BLaER1 treated with 17β-estradiol and CSF1 and Interleukin-3, amounts not matched to agents 10 nM and 100 nM (cell line): Measurements from ENCODE around the gene IDI2.
"Not testable (repeated sequence)": the region's sequence is repeated elsewhere in the genome, so short reads cannot be mapped to it uniquely, and the experiment has no call there.

ENCODE experiments used
- H3K27ac ChIP-seq, 11 experiments: shearing (Covaris generic); formaldehyde crosslinking; 2 replicates each; pipeline ENCODE4 v1.8.1; 2022
- H3K27me3 ChIP-seq, 11 experiments: shearing (Covaris generic); formaldehyde crosslinking; 2 replicates each; pipeline ENCODE4 v1.8.1; 2022
- H3K36me3 ChIP-seq, 11 experiments: shearing (Covaris generic); formaldehyde crosslinking; 2 replicates each; pipeline ENCODE4 v1.8.1; 2022
- H3K4me1 ChIP-seq, 10 experiments: shearing (Covaris generic); formaldehyde crosslinking; 2 replicates each; pipeline ENCODE4 v1.8.1; 2022
- H3K4me2 ChIP-seq, 11 experiments: shearing (Covaris generic); formaldehyde crosslinking; 2 replicates each; pipeline ENCODE4 v1.8.1; 2022
- H3K4me3 ChIP-seq, 10 experiments: shearing (Covaris generic); formaldehyde crosslinking; 2 replicates each; pipeline ENCODE4 v1.8.1; 2022
- H3K9ac ChIP-seq, 11 experiments: shearing (Covaris generic); formaldehyde crosslinking; 2 replicates each; pipeline ENCODE4 v1.8.1; 2022
- H3K9me3 ChIP-seq, 11 experiments: shearing (Covaris generic); formaldehyde crosslinking; replicated peaks in 1 of 11; 2 replicates each; pipeline ENCODE4 v1.8.1; 2022
- H4K20me1 ChIP-seq, 11 experiments: shearing (Covaris generic); formaldehyde crosslinking; 2 replicates each; pipeline ENCODE4 v1.8.1; 2022
- Cebpa-rat ChIP-seq, 11 experiments: shearing (Covaris generic); IDR thresholded peaks; 2 replicates each; pipeline ENCODE4 v1.8.1; 2022

The IDI2 gene

GRCh38 chr10:1010703-1011102 lies 15.0 kb downstream of the IDI2 start:
- Histone ChIP-seq H4K20me1 (peaks cover 0 to 99% (median 76%) of the 10 kb centered on the region in 11 experiments; a peak in 21 of 22 replicates), H3K4me3 (no peak overlapping the region), H3K27ac (no peak overlapping the region), H3K4me2 (no peak overlapping the region), H3K9ac (no peak overlapping the region), H3K4me1 (no peaks in the 10 kb centered on the region; a peak in 1 of 20 replicates), H3K27me3 (no peaks in the 10 kb centered on the region), H3K36me3 (peaks cover 96 to 100% (median 99%) of the 10 kb centered on the region in 11 experiments), H3K9me3 (no peaks in the 10 kb centered on the region)
- no peak for TF ChIP-seq Cebpa-rat (IDR thresholded peaks at IDR 0.05)

- Histone ChIP-seq H3K36me3 (peaks cover 98 to 100% (median 100%) of the 10 kb centered on the region in 11 experiments), H4K20me1 (peaks cover under 1 to 99% (median 82%) of the 10 kb centered on the region in 11 experiments; a peak in 20 of 22 replicates)
- not testable (repeated sequence) for H3K27me3 ChIP-seq, H3K4me3 ChIP-seq, H3K9ac ChIP-seq, H3K4me2 ChIP-seq, H3K9me3 ChIP-seq, H3K27ac ChIP-seq, H3K4me1 ChIP-seq
Measured at GRCh38 chr10:1009947-1010346, 15.7 kb downstream of the IDI2 start.

- H3K36me3 ChIP-seq, result peaks cover 98 to 100% (median 100%) of the 10 kb centered on the region in 11 experiments
Measured at GRCh38 chr10:1009071-1009494, 16.6 kb downstream of the IDI2 start.

GRCh38 chr10:1007583-1007982 lies 18.1 kb downstream of the IDI2 start:
- no peak for TF ChIP-seq Cebpa-rat (IDR thresholded peaks at IDR 0.05)
- no peaks in the 10 kb centered on the region; a peak in 1 of 20 replicates for H3K4me1 ChIP-seq
- no peak overlapping the region; a peak in 1 of 22 replicates for H3K9ac ChIP-seq
- peaks cover 19 to 99% (median 89%) of the 10 kb centered on the region in 11 experiments; a peak in 21 of 22 replicates for H4K20me1 ChIP-seq
- H3K27ac ChIP-seq, result no peak overlapping the region
- H3K4me2 ChIP-seq, result no peak overlapping the region
- H3K27me3 ChIP-seq, result no peaks in the 10 kb centered on the region
- H3K9me3 ChIP-seq, result peaks cover 0 to 4% (median under 1%) of the 10 kb centered on the region in 11 experiments; a peak in 7 of 22 replicates
- H3K36me3 ChIP-seq, result peaks cover 99 to 100% (median 100%) of the 10 kb centered on the region in 11 experiments
- no peak overlapping the region for H3K4me3 ChIP-seq

More at GRCh38 chr10:1009071-1009494, 16.6 kb downstream of the IDI2 start:
- Histone ChIP-seq H3K4me2 (no peak overlapping the region), H3K9ac (no peak overlapping the region), H3K4me3 (no peak overlapping the region), H3K27ac (no peak overlapping the region), H3K9me3 (no peaks in the 10 kb centered on the region), H3K4me1 (no peaks in the 10 kb centered on the region; a peak in 1 of 20 replicates), H3K27me3 (no peaks in the 10 kb centered on the region), H4K20me1 (peaks cover 5 to 99% (median 82%) of the 10 kb centered on the region in 11 experiments; a peak in 21 of 22 replicates)
- no peak for TF ChIP-seq Cebpa-rat (IDR thresholded peaks at IDR 0.05)

- Histone ChIP-seq H3K36me3 (peaks cover 99 to 100% (median 100%) of the 10 kb centered on the region in 11 experiments), H3K27me3 (no peaks in the 10 kb centered on the region), H3K9me3 (peaks cover 5 to 14% (median 11%) of the 10 kb centered on the region in 11 experiments; a peak in 16 of 22 replicates), H3K27ac (no peak overlapping the region), H3K4me1 (no peaks in the 10 kb centered on the region; a peak in 1 of 20 replicates), H3K9ac (no peak overlapping the region), H3K4me2 (no peak overlapping the region), H3K4me3 (no peak overlapping the region), H4K20me1 (peaks cover 27 to 99% (median 89%) of the 10 kb centered on the region in 11 experiments; a peak in 21 of 22 replicates)
- no peak for TF ChIP-seq Cebpa-rat (IDR thresholded peaks at IDR 0.05)
Measured at GRCh38 chr10:1006573-1006972, 19.1 kb downstream of the IDI2 start.

- Histone ChIP-seq H3K27me3 (no peaks in the 10 kb centered on the region), H4K20me1 (peaks cover 27 to 100% (median 87%) of the 10 kb centered on the region in 11 experiments; a peak in 21 of 22 replicates), H3K9ac (0 out of 22 replicates have a peak overlapping the region, but pooled peaks of 1 of the 11 experiments have one; percentile 17), H3K4me2 (no peak overlapping the region), H3K4me1 (no peaks in the 10 kb centered on the region), H3K4me3 (no peak overlapping the region), H3K27ac (no peak overlapping the region), H3K36me3 (peaks cover 99 to 100% (median 100%) of the 10 kb centered on the region in 11 experiments), H3K9me3 (peaks cover 5 to 26% (median 16%) of the 10 kb centered on the region in 11 experiments; a peak in 18 of 22 replicates)
- TF ChIP-seq Cebpa-rat (IDR thresholded peaks at IDR 0.05), result no peak
Measured at GRCh38 chr10:1003884-1004670, 21.6 kb downstream of the IDI2 start.

- no peak overlapping the region for H3K4me2 ChIP-seq
- no peak overlapping the region for H3K9ac ChIP-seq
- peaks cover 99 to 100% (median 100%) of the 10 kb centered on the region in 11 experiments for H3K36me3 ChIP-seq
- TF ChIP-seq Cebpa-rat (IDR thresholded peaks at IDR 0.05), result no peak
- H4K20me1 ChIP-seq, result peaks cover 27 to 100% (median 88%) of the 10 kb centered on the region in 11 experiments; a peak in 21 of 22 replicates
- H3K4me3 ChIP-seq, result no peak overlapping the region
- no peaks in the 10 kb centered on the region for H3K27me3 ChIP-seq
- H3K9me3 ChIP-seq, result peaks cover 5 to 26% (median 16%) of the 10 kb centered on the region in 11 experiments; a peak in 18 of 22 replicates
- H3K27ac ChIP-seq, result no peak overlapping the region
- no peaks in the 10 kb centered on the region for H3K4me1 ChIP-seq
Measured at GRCh38 chr10:1002425-1003006, 23.1 kb downstream of the IDI2 start.

GRCh38 chr10:997266-998022 lies 28.2 kb downstream of the IDI2 start:
- no peak for TF ChIP-seq Cebpa-rat (IDR thresholded peaks at IDR 0.05)

More at GRCh38 chr10:997266-998022, 28.2 kb downstream of the IDI2 start:
- Histone ChIP-seq H3K27me3 (no peaks in the 10 kb centered on the region), H3K36me3 (peaks cover 100% of the 10 kb centered on the region in 11 experiments), H3K4me1 (no peaks in the 10 kb centered on the region), H4K20me1 (peaks cover 23 to 100% (median 88%) of the 10 kb centered on the region in 11 experiments; a peak in 21 of 22 replicates), H3K9me3 (peaks cover 5 to 24% (median 15%) of the 10 kb centered on the region in 11 experiments; a peak in 17 of 22 replicates), H3K27ac (no peak overlapping the region), H3K4me2 (no peak overlapping the region), H3K4me3 (no peak overlapping the region), H3K9ac (no peak overlapping the region)
